GM21529 (cell line): ENCODE results near the gene EHD4.

Experiments
- ATAC-seq: cut with Tn5 transposase; IDR thresholded peaks from one replicate; pipeline ENCODE4 v1.9.1; 2021; ENCODE audit not compliant: unreplicated experiment

The EHD4 gene

DNA sequence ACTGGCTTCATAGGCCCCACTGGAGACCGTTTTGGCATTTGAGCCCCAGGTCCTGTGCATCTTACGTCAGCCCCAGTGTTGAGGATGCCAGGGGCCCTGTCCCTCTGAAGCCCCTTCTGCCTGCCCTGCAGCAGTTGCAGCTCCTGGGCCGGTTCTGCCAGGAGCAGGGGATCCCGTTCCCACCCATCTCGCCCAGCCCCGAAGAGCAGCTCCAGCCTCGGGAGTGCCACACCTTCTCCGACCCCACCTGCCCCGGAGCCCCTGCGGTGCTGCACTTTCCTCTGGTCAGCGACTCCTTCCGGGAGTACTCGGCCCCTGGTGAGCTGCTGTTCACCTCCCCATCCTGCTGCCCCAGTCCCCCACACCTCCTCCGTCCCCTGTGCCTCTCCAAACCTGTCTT lies 125.2 kb downstream of the EHD4 start:
- no peak for ATAC-seq
